ENCODE results near the gene CCL14. TPM values are rescaled to one million over a fixed set of nuclear protein-coding genes. Genes with fewer than 3 reads are reported as not detected.

Gene CCL14
- total RNA-seq, 1 experiment from 2014 or later, result not detected

GRCh38 chr17:35969558-35970380, 16.8 kb downstream of the CCL14 start:
- DNase-seq, result peak; percentile 90
- Histone ChIP-seq H3T11ph (ENCODE audit: low read length) (no peak overlapping the region), H3K4ac (ENCODE audit: low read depth, low read length) (no peak overlapping the region), H3K56ac (ENCODE audit: insufficient read length, low read depth, low read length) (no peak overlapping the region), H2BK5ac (ENCODE audit: insufficient read length, low read length) (no peak overlapping the region), H2BK120ac (ENCODE audit: low read depth, low read length, poor library complexity, severe bottlenecking) (no peak overlapping the region), H3K27ac (ENCODE audit: insufficient read length, low read depth, low read length) (no peak overlapping the region), H4K91ac (ENCODE audit: insufficient read length, low read depth, low read length) (no peak overlapping the region), H4K5ac (ENCODE audit: insufficient read length, low read depth, low read length) (no peak overlapping the region), H3K14ac (ENCODE audit: insufficient read depth, low read length) (no peak overlapping the region), H3K23ac (ENCODE audit: insufficient read length, low read depth, low read length) (no peak overlapping the region), H2BK12ac (ENCODE audit: insufficient read length, low read depth, low read length) (no peak overlapping the region), H2BK20ac (ENCODE audit: low read depth, low read length, poor library complexity, severe bottlenecking) (no peak overlapping the region), H3K9ac (ENCODE audit: extremely low read depth, insufficient read length, low read length) (no peak overlapping the region), H3K79me1 (ENCODE audit: insufficient read depth, low read depth, low read length, poor library complexity, severe bottlenecking) (no peaks in the 10 kb centered on the region), H3K27me3 (ENCODE audit: insufficient read depth, low read length) (no peaks in the 10 kb centered on the region), H3K4me2 (ENCODE audit: insufficient read depth, insufficient read length, low read length) (no peak overlapping the region), H2BK15ac (ENCODE audit: low read depth, low read length) (no peak overlapping the region), H4K8ac (replicated peaks; ENCODE audit: insufficient read length, low read depth, low read length) (no peak overlapping the region), H2AFZ (ENCODE audit: low read length) (no peak overlapping the region), H2AK5ac (ENCODE audit: insufficient read length, low read length) (no peak overlapping the region), H3K23me2 (ENCODE audit: insufficient read length, low read depth, low read length, poor library complexity, severe bottlenecking) (no peaks in the 10 kb centered on the region), H3K9me3 (ENCODE audit: control insufficient read depth, low read depth, low read length) (no peaks in the 10 kb centered on the region), H3K18ac (ENCODE audit: insufficient read length, low read depth, low read length) (no peak overlapping the region), H4K20me1 (ENCODE audit: control insufficient read depth, insufficient read depth, insufficient read length) (no peaks in the 10 kb centered on the region), H3K4me1 (ENCODE audit: insufficient read depth, low read length) (no peaks in the 10 kb centered on the region), H3K79me2 (ENCODE audit: insufficient read depth, low read length) (no peaks in the 10 kb centered on the region)
- H3K4me1 Mint-ChIP-seq, result peaks cover 2 to 6% of the 10 kb centered on the region in 2 experiments; a peak in 2 of 4 replicates
- WGBS (ENCODE audit: extremely low coverage, insufficient read length, low lambda C conversion rate), result no CpG with 5 or more reads among the region's 8 CpGs
- H3K27ac Mint-ChIP-seq, result peak overlapping the region in 1 of 3 experiments; percentile 88; a peak in 1 of 7 replicates
- H3K9me3 Mint-ChIP-seq, result no peaks in the 10 kb centered on the region
- TF ChIP-seq, protein P1, sequence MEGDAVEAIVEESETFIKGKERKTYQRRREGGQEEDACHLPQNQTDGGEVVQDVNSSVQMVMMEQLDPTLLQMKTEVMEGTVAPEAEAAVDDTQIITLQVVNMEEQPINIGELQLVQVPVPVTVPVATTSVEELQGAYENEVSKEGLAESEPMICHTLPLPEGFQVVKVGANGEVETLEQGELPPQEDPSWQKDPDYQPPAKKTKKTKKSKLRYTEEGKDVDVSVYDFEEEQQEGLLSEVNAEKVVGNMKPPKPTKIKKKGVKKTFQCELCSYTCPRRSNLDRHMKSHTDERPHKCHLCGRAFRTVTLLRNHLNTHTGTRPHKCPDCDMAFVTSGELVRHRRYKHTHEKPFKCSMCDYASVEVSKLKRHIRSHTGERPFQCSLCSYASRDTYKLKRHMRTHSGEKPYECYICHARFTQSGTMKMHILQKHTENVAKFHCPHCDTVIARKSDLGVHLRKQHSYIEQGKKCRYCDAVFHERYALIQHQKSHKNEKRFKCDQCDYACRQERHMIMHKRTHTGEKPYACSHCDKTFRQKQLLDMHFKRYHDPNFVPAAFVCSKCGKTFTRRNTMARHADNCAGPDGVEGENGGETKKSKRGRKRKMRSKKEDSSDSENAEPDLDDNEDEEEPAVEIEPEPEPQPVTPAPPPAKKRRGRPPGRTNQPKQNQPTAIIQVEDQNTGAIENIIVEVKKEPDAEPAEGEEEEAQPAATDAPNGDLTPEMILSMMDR (conservative IDR thresholded peaks at IDR 0.05), result peak; percentile 90
- no peaks in the 10 kb centered on the region for H3K27me3 Mint-ChIP-seq (ENCODE audit: low read depth)
- no peak overlapping the region for H3K4me3 Mint-ChIP-seq
- H3K36me3 Mint-ChIP-seq (ENCODE audit: insufficient read depth in 1 of 3, low read depth in 3 of 3), result no peaks in the 10 kb centered on the region

All from H9 (cell line).